HG03060 (cell line): Measurements from ENCODE around the gene SPATA31D3.
"Not testable (repeated sequence)": the region's sequence is repeated elsewhere in the genome, so short reads cannot be mapped to it uniquely, and the experiment has no call there.

ENCODE experiments used
- ATAC-seq: cut with Tn5 transposase; IDR thresholded peaks from one replicate; pipeline ENCODE4 v1.9.1; 2021; ENCODE audit warnings: low read depth, moderate number of reproducible peaks; ENCODE audit not compliant: unreplicated experiment

Gene SPATA31D3

DNA sequence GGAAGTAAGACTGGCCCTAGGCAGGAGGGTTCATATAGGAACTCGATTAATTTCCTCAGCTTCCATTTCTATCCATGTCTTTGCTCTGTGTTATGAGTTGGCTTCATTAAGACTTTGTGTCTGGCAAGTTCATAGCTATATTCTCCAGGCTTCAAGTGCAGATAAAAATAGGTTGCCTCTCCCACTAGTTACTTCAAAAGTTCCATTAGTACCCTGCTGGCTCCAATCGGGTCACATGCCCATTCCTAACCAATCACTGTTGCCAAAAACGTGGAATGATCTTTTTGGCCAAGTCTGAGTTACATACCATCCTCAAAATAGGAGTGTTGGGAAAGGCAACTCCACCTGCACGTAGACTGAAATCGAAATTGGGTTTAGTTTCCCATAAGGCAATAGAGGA, 31.5 kb downstream of the SPATA31D3 start:
- no peak for ATAC-seq

DNA sequence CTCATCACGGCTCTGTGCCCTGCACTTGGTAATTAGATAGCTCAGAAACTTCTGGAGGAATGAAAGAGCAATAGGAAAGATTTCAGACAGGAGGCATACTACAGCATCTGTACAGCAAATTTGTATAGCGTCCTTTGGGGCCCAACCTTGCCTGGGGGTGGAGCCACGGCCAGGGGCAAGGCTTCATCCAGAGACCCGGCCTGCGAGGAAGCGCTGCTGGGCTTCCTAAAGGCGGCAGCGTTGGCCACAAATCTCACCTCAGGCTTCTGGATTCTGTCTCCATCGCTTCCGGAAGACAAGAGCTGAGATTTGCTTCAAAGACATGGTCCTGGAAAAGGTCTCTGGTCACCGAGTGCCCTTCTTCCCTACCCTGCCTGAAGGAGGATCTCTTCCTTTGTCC, 33.1 kb downstream of the SPATA31D3 start:
- no peak for ATAC-seq

DNA sequence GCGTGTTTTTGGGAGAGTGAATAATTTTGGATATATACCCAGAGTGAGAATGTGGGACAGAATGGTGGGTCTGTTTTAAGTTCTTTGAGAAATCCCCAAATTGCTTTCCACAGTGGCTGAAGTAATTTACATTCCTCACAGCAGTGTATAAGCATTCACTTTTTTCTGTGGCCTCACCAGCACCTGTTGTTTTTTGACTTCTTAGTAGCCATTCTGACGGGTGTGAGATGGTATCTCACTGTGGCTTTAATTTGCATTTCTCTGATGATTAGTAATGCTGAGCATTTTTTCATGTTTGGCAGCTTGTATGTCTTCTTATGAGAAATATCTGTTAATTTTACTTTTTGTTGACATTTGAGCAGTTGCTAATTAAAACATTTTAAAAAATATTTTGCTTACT, 35.9 kb downstream of the SPATA31D3 start:
- ATAC-seq = peak; percentile 58

DNA sequence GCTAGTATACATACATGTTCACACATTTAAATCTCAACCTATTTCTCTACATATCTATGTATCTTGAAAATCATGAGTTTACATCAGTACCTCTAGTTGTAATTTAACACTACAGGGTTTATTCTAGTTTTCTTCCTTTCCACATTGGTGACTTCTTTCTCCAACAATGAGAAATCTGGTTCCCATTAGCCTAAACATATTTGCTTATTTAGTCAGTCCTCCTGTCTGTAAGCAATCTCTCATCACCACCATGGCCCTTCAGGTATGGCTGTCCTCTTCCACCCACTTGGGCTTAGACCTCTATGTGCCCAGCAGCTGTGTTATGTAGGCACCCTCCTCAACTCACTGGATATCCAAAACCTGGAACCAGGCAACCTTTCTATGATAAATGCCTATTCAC, 37.3 kb downstream of the SPATA31D3 start:
- no peak for ATAC-seq

DNA sequence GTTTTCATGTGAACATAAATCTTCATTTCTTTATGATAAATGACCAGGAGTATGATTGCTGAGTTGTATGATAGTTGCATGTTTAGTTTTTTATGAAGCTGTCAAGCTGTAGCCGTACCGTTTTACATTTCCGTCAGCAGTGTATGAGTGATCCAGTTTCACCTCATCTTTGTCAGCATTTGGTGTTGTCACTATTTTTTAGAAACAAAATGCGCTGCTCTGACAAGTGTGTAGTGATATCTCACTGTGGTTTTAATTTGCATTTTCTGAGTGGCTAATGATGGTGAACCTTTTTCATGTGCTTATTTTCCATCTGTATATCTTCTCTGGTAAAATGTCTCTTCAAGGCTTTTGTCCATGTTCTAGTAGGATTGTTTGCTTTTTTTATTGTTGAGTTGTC, 38.6 kb downstream of the SPATA31D3 start:
- ATAC-seq = no peak

DNA sequence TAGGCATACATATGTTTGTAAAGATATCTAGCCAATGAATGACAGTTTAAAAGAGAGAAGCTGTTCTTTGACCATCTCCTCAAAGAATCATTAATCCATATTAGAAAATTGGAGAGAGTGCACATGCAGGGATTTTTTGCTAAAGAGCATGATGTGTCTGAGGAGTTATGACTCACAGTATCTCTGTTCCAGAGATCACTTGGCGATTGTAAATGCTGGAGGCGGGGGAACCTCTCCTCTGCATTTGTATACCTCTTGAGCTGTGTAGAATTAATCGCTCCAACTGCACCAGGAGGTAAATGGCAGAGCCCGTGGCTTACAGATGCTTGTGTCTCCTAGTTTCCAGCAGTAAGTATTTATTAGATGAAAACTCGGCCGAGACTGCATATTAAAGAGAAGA, 41.6 kb downstream of the SPATA31D3 start:
- no peak for ATAC-seq

DNA sequence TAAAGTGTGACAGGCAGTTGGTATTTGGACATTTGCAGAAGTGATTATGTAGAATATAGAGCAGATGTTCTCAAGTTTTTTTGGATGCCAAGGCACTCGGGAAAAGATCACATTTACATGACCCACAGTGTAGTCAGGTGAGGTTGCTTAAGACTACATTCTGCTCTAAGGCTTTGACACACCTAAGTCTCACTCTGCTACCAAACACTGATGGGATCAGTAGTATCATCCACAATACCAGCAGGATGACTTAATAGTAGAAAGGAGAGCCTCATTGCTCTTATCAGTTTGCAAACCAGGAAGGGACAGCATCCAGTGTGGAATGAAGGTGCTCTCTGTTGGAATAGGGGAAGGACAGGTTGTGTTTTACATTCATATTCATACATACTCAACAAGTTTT, 42.8 kb downstream of the SPATA31D3 start:
- no peak for ATAC-seq

DNA sequence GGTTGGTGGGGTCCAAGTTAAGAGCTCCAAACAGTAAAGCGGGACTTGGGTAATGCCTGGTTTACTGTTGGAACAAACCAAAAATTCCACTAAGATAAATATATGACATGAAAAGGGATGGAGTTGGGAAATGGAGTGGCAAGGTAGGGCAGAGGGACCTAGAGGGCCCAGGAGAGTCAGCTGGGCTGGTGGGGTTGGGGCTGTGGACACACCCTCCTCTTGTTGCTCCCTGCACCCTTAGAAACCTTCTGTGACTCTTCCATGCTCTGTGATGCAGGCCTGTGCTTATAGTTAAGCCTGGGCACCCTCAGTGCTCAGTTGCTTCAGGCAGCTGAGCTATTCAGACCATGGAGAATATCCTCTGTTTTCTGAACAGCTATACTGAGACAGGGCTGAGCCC, 45.2 kb downstream of the SPATA31D3 start, which contains the start of gene SPATA31D1:
Gene SPATA31D1 (plus strand): TSS at position 301 of the 400 bp plus-strand sequence. CDS start 47 bp downstream, at position 348.
- ATAC-seq = not testable (repeated sequence)

DNA sequence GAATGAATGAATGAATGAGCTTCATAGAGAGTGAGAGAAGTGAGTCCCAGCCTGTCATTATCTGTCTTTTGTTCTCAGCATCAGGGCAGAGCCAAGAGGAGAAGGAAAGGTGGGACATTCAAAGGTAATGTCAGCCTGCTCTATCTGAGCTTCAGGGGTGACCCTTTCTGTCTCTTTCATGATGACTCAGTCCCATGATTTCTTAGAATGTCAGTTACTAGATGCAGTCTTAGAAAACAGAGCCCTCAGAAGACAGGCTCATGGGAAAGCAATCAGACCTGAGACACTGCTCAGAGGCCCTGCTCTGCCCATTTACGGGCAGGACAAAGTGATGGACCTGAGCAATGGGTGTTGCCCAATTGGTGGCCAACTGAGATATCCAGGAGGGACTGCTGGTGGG, 46.4 kb downstream of the SPATA31D3 start:
- ATAC-seq = no peak

DNA sequence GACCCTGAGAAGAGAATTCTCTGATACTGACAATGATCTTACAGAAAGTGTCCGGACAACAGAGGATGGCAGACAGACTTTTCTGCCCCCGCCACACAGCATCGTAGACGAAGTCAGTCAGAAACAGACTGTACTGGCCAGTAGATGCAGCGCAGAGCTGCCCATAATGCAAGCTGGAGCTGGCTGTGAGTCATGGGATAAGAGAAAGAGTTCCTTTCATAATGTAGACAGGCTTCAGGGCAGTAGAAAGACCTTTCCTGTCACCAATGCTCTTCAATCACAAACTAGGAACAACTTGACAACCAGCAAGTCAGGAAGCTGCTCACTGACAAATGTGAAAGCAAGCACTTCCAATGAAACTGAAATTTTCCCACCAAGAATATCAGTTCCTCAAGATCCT, 50.4 kb downstream of the SPATA31D3 start:
- ATAC-seq = no peak
